NCI-H1417 (cell line): ENCODE measurements around the gene IFT81.

Experiments used
- DNase-seq, 3 experiments: peaks; one replicate each; lab custom pipeline; 2025; lab: John Stamatoyannopoulos, UW

The IFT81 gene

DNA sequence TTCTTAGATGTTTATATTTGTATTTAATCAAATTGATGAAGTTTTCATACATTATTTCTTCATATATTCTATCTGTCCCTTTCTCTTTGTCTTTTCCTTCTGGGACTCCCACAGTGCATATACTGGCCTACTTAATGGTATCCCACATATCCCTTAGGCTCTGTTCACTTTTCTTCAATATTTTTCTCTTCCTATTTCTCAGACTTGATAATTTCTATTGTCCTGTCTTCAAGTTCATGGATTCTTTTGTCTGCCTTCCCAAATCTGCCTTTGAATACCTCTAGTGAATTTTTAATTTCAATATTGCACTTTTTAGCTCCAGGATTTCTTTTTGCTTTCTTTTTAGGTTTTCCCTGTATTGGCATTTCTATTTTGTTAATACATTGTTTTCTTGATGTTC, 33.4 kb downstream of the IFT81 start:
- no peak for DNase-seq

DNA sequence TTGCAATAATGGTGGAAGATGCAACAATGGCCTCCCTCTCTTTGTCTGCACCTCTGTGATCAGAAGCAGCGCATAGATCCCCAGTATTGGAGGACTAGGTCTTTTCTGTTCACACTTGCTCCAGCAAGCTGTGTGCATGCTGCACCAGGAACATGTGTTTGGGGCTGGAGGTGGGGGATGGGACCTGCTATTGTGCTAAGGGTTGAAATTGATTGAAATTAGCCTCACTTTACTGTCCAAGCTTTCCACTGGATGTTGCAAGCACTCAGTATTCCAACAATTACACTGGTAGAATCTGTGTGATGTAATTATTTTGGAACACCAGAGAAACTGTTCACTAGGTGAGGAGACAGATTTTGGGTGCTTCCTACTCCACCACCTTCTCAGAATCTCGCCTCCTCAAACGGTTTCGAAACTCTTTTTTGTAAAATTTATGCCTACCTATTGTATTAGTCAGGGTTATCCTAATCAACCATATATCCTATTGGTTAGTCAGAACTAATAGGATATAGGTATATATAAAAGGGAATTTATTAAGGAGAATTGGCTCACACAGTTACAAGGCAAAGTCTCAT, 35.6 kb downstream of the IFT81 start:
- DNase-seq, result no peak

DNA sequence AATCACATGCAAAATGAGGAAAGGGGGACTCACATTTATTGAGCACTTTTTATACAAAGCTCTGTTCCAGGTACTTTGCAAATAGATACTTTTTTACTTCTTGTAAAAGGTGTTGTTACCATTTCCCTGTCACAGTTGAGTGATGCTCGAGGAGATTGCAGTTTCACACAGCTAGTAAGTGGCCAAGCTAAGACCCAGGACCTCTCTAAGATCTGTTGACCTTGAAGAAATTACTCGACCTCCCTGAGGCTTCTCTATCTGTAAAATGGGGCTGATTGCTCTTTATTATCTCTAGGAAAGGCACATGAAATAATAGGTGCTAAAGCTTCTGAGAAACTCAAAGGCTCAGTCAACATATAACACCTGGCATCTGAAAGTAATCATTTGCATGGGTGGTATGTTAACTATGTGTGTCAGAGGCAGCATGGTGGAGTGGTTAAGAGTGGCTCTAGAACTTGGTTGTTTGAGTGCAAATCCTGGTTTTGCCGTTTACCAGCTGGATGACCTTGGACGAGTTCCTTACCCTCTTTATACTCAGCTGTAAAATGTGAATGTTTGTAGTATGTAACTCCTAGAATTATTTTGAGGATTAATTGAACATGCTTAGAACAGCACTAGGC, 41.5 kb downstream of the IFT81 start:
- DNase-seq, result peak in 1 of 3 experiments; percentile 32

- DNase-seq, result no peak
These were observed 44.7 kb downstream of the IFT81 start for GRCh38 chr12:110168732-110169455.

DNA sequence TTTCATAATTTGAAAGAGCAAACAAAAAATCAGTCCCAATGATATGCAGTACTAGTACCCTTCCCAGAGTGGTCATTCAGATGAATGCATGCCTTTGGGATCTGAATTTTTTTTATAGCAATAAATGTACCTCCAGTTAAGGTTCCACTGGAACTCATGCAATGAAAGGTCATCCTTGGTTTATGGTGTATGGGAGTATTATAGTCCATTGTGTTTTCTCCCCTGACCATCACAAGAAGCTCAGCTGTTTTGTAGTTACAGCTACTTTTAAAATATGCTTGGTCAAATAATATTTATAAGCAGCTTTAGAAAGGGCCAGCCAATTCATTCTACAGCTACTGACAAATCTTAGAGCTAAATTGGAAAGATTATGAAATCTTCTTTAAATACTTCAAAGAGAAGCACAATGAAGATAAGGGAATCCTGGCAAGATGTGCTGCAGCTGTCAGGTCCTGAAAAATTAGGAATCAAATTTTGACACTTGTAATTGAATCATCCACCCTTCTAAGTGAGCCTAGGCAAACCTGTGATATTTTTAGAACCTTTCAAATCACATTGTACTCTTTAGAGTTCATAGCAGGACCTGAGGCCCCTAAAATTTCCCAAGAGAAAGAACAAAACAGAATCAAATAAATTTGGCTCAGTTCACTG, 46.5 kb downstream of the IFT81 start:
- DNase-seq, result no peak

DNA sequence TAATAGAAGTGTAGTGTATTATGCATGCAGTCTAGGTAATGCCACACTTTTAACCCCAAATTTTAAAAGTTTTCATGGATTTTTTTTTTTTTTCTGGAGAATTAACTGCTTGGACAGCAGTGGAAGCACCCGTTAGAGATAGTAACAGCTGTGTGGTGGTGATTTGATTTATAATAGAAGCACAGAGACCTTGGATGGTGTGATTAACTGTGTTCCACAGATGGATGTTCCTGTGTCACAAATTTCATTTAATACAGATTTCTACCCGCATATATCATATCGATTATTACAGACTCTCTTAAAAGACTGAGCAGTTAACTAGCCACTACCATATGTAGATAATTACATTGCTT, 47.0 kb downstream of the IFT81 start:
- DNase-seq, result no peak

GRCh38 chr12:110171636-110172035, 47.5 kb downstream of the IFT81 start:
- no peak for DNase-seq

GRCh38 chr12:110174373-110174996, 50.3 kb downstream of the IFT81 start:
- DNase-seq, result peak in 1 of 3 experiments; percentile 48

- DNase-seq, result no peak
These were observed 51.0 kb downstream of the IFT81 start for GRCh38 chr12:110175201-110175600.

- peak in 1 of 3 experiments; percentile 15 for DNase-seq
These were observed 52.6 kb downstream of the IFT81 start for GRCh38 chr12:110176745-110177144.

DNA sequence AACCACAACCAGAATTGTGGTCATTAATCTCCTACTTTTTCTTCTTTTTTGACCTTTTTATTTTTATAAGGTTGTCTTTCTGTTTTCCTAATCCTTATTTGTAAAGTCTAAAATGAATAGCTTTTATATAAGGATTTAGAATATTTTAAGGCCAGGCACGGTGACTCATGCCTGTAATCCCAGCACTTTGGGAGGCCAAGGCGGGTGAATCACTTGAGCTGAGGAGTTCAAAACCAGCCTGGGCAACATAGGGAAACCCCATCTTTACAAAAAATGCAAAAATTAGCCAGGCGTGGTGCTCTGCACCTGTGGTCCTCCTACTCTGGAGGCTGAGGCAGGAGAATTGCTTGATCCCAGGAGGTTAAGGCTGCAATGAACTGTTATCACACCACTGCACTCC, 55.1 kb downstream of the IFT81 start:
- no peak for DNase-seq

GRCh38 chr12:110180591-110181005, 56.4 kb downstream of the IFT81 start:
- DNase-seq, result no peak

- DNase-seq, result no peak
These were observed 58.1 kb downstream of the IFT81 start for GRCh38 chr12:110182281-110182680.

DNA sequence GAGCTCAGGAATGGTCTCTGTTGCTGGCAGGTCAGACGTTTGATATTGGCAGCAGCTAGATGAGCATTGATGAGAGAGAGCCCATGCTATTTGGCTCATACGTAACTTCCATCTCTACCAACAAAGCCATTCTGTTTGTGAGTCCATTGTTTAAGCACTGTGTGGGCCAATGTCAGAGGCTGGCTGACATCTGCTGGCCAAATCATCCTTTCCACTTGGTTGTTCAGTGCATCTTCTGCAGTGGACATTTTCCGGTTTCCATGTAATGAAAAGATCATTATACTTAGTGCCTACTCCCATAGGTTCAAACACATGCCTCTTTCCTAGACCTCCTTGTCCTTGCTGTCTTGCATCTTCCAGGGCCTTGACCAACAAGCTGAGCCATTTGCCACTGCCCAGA, 59.2 kb downstream of the IFT81 start:
- DNase-seq, result no peak

GRCh38 chr12:110185626-110186025, 61.5 kb downstream of the IFT81 start:
- no peak for DNase-seq

GRCh38 chr12:110186059-110186458, 61.9 kb downstream of the IFT81 start:
- peak in 1 of 3 experiments; percentile 14 for DNase-seq

GRCh38 chr12:110193196-110193595, 69.0 kb downstream of the IFT81 start:
- no peak for DNase-seq

GRCh38 chr12:110197003-110197402, 72.8 kb downstream of the IFT81 start:
- no peak for DNase-seq

- no peak for DNase-seq
These were observed 74.2 kb downstream of the IFT81 start for GRCh38 chr12:110198386-110198785.

- DNase-seq, result peak in 1 of 3 experiments; percentile 38
These were observed 75.4 kb downstream of the IFT81 start for GRCh38 chr12:110199339-110200123.

DNA sequence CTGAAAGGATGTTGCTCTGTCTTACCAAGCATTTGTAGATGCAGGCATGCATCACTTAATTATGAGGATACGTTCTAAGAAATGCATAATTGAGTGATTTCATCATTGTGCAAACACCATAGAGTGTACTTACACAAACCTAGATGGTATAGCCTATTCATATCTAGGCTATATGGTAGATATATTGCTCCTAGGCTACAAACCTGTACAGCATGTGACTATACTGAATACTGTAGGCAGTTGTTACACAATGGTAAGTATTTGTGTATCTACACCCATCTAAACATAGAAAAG, 75.9 kb downstream of the IFT81 start:
- peak in 1 of 3 experiments; percentile 34 for DNase-seq

GRCh38 chr12:110201995-110202394, 77.8 kb downstream of the IFT81 start:
- no peak for DNase-seq
